ENCODE measurements around the gene DOCK2.
"Not testable (repeated sequence)": the region's sequence is repeated elsewhere in the genome, so short reads cannot be mapped to it uniquely, and the experiment has no call there.

DOCK2 gene

GRCh38 chr5:169637085-169637548 is at the start of gene DOCK2:
Gene DOCK2 (plus strand): TSS chr5:169637275. CDS start chr5:169637327, 52 bp downstream.
- DNase-seq (ENCODE audit: low read depth, low spot score) = no peak

GRCh38 chr5:169590602-169591001 is 46.5 kb upstream of the DOCK2 start:
- no peak for DNase-seq (ENCODE audit: low read depth, low spot score)

- peak; percentile 79 for DNase-seq (ENCODE audit: low read depth, low spot score)
These were observed 45.4 kb upstream of the DOCK2 start for GRCh38 chr5:169591636-169592035.

- peak; percentile 75 for DNase-seq (ENCODE audit: low read depth, low spot score)
These were observed 44.0 kb upstream of the DOCK2 start for GRCh38 chr5:169592937-169593650.

GRCh38 chr5:169595172-169595820 is 41.8 kb upstream of the DOCK2 start:
- DNase-seq (ENCODE audit: low read depth, low spot score) = no peak

GRCh38 chr5:169599451-169599850 is 37.6 kb upstream of the DOCK2 start:
- DNase-seq (ENCODE audit: low read depth, low spot score) = peak; percentile 61

GRCh38 chr5:169602535-169602934 is 34.5 kb upstream of the DOCK2 start:
- DNase-seq (ENCODE audit: low read depth, low spot score) = peak; percentile 17

- no peak for DNase-seq (ENCODE audit: low read depth, low spot score)
These were observed 30.8 kb upstream of the DOCK2 start for GRCh38 chr5:169606279-169606678.

GRCh38 chr5:169607882-169608281 is 29.2 kb upstream of the DOCK2 start:
- no peak for DNase-seq (ENCODE audit: low read depth, low spot score)

GRCh38 chr5:169609716-169610115 is 27.4 kb upstream of the DOCK2 start:
- no peak for DNase-seq (ENCODE audit: low read depth, low spot score)

- no peak for DNase-seq (ENCODE audit: low read depth, low spot score)
These were observed 26.5 kb upstream of the DOCK2 start for GRCh38 chr5:169610606-169611005.

- DNase-seq (ENCODE audit: low read depth, low spot score) = no peak
These were observed 21.5 kb upstream of the DOCK2 start for GRCh38 chr5:169615561-169615960.

GRCh38 chr5:169624307-169624706 is 12.8 kb upstream of the DOCK2 start:
- DNase-seq (ENCODE audit: low read depth, low spot score) = not testable (repeated sequence)

- peak; percentile 97 for DNase-seq (ENCODE audit: low read depth, low spot score)
These were observed 10.3 kb upstream of the DOCK2 start for GRCh38 chr5:169626779-169627178.

GRCh38 chr5:169627551-169627950 is 9.5 kb upstream of the DOCK2 start:
- no peak for DNase-seq (ENCODE audit: low read depth, low spot score)

GRCh38 chr5:169628892-169629291 is 8.2 kb upstream of the DOCK2 start:
- DNase-seq (ENCODE audit: low read depth, low spot score) = peak; percentile 36

GRCh38 chr5:169629847-169630548 is 7.1 kb upstream of the DOCK2 start:
- peak; percentile 83 for DNase-seq (ENCODE audit: low read depth, low spot score)

GRCh38 chr5:169631360-169631759 is 5.7 kb upstream of the DOCK2 start:
- no peak for DNase-seq (ENCODE audit: low read depth, low spot score)

GRCh38 chr5:169632946-169633345 is 4.1 kb upstream of the DOCK2 start:
- DNase-seq (ENCODE audit: low read depth, low spot score) = no peak

GRCh38 chr5:169634606-169635005 is 2.5 kb upstream of the DOCK2 start:
- no peak for DNase-seq (ENCODE audit: low read depth, low spot score)

- no peak for DNase-seq (ENCODE audit: low read depth, low spot score)
These were observed 1.1 kb upstream of the DOCK2 start for GRCh38 chr5:169635936-169636335.

- DNase-seq (ENCODE audit: low read depth, low spot score) = no peak
These were observed 494 bp upstream of the DOCK2 start for GRCh38 chr5:169636477-169637084.

Data from astrocyte of the hippocampus (primary cell).